D721Med (cell line): Measurements from ENCODE around the gene COX6A2.
"Not testable (repeated sequence)": the region's sequence is repeated elsewhere in the genome, so short reads cannot be mapped to it uniquely, and the experiment has no call there.

ENCODE experiments used
- DNase-seq: peaks from one replicate; pipeline ENCODE4 v3.0.0; 2011; ENCODE audit warnings: low spot score; ENCODE audit not compliant: insufficient read length
- FAIRE-seq: peaks from 2 replicates; lab custom pipeline; 2011; peaks lifted over from hg19 to GRCh38; lab: Jason Lieb, UNC
- CTCF ChIP-seq: IDR thresholded peaks from 2 replicates; pipeline ENCODE4 v1.5.1; 2012; ENCODE audit warnings: mild to moderate bottlenecking, control low read depth; ENCODE audit not compliant: insufficient read depth; ENCODE audit errors: missing control alignments

COX6A2 gene

GRCh38 chr16:31423241-31423640 lies 4.9 kb downstream of the COX6A2 start:
- no peak for TF ChIP-seq CTCF
- FAIRE-seq (no peak), DNase-seq (no peak)

DNA sequence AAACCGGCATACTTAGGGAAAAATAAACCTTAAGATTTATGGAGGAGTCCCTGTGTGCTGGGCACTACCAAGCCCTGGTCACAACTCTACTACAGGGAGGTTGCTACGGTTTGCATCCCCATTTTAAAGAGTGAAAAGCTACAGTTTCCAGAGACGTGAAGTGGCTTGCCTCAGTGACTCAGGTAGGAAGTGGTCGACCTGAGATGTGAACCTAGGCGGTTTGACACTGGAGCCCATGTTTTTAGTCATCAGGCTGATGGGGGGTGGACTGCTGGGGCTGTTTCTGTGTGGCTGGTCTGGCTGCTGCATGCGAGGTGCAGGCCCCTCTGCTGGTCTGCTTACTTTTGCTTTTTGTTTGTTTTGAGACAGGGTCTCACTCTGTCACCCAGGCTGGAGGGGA lies 6.6 kb downstream of the COX6A2 start:
- no peak for TF ChIP-seq CTCF
- no peak for FAIRE-seq

DNA sequence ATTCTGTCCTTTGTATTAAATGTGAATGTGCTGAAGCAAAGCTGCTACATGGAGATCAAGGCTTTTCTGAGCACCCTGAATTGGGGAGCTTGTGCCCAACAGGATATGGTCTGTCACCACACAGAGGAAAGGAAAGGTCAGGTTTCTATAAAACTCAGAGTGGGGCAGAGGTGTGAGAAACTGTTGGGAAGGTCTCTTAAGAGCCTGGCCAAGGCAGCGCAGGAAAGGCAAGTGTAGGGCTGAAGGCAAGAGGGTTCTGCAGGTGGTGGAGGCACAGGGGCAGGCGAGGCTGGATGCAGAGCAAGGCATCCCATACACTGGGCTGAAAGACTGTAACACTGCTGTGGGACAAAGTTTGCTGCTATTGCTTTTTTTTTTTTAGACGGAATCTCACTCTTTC lies 8.1 kb downstream of the COX6A2 start:
- DNase-seq (no peak), FAIRE-seq (no peak)
- no peak for TF ChIP-seq CTCF

More for the DNA sequence above, 6.6 kb downstream of the COX6A2 start:
- DNase-seq, result no peak

- no peak for TF ChIP-seq CTCF
- no peak for FAIRE-seq
- DNase-seq, result no peak
These were observed 10.2 kb downstream of the COX6A2 start for GRCh38 chr16:31417916-31418315.

DNA sequence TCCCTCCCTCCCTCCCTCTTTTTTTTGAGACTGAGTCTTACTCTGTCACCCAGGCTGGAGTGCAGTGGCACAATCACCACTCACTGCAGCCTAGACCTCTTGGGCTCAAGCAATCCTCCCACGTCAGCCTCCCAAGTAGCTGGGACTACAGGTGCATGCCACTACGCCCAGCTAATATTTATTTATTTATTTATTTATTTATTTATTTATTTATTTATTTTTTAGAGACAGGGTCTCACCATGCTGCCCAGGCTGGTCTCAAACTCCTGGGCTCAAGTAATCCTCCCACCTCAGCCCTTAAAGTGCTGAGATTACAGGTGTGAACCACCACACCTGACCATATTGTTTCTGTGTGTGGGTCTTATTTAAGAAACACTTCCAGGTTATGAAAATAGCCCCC lies 11.1 kb downstream of the COX6A2 start:
- FAIRE-seq, result not testable (repeated sequence)

DNA sequence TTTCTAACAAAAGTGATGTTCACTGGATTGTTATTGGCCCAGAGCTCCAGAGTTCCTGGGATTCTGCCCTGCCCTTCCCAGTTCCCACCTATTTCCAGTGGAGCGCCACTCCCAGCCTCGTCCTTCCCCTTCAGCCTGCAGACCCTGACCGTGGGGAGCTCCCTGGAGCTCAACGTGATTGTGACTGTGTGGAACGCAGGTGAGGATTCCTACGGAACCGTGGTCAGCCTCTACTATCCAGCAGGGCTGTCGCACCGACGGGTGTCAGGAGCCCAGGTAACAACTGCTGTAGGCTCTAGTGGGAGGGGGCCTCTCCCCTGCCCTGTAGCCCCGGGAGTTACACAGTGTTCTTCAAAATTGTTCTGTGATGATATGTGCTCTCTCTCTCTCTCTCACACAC lies 11.8 kb downstream of the COX6A2 start:
- DNase-seq (no peak), FAIRE-seq (no peak)
- no peak for TF ChIP-seq CTCF

More for the DNA sequence above, 11.1 kb downstream of the COX6A2 start:
- DNase-seq, result not testable (repeated sequence)

DNA sequence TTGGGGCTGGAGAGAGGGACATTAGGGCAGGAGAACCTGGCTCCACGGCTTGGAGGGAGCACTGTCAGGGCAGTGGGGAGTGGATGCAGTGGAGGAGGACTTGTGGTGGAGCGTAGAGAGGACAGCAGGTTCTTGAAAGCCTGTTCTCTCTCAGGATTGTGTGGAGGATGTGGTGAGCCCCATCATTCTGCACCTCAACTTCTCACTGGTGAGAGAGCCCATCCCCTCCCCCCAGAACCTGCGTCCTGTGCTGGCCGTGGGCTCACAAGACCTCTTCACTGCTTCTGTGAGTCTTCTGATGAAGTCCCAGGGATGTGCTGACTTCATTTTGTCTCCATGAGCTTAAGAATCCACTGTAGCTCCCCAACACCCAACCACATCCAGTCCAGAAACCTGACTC lies 13.5 kb downstream of the COX6A2 start:
- FAIRE-seq (no peak), DNase-seq (no peak)
- no peak for TF ChIP-seq CTCF

- FAIRE-seq (no peak), DNase-seq (no peak)
- no peak for TF ChIP-seq CTCF
These were observed 14.2 kb downstream of the COX6A2 start for GRCh38 chr16:31413943-31414342.
